GM21367 (cell line): Measurements from ENCODE around the gene ROCK1.
"Not testable (repeated sequence)": the region's sequence is repeated elsewhere in the genome, so short reads cannot be mapped to it uniquely, and the experiment has no call there.

Experiments used
- ATAC-seq: cut with Tn5 transposase; IDR thresholded peaks from one replicate; pipeline ENCODE4 v1.9.1; 2021; ENCODE audit not compliant: unreplicated experiment

Gene ROCK1

DNA sequence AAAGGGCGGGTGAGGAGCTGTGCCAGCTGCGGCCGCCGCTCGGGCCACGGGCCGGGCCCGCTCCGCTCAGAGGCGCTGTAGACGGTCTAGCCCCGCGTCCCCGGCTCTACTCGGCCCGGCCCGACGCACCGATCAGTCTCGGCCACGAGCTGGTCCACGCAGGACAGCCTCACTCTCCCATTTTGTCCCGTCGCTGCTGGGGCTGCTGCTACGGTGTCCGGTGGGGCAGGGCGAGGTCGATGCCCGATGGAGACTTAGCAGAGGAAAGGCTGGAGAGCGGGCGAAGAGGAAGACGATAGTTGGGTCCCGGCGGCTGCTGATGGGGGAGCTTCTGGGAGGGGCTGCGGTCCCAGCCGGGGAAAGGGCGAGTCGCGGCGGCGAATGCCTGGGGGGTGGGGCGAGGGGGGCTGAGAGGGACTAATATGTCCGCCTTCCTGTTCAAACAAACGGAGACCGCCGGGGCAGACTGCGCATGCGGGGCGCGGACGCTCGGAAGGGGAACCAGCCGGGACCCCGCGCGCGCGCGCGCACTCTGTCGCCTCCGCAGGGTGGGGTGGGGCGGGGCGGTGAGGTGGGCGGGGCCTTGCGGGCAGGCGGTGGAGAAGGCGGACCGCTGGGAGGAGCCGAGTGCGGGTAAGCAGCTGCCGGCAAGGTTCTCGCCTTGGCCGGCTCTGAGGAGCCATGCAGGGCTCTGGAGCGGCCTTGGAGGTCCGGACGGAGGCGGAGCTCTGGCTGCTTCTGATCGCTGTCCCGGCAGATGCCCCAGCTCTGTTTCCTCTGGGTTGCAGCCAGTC is at the start of gene ROCK1:
Gene ROCK1, minus strand, starts transcription at position 468 of the 794 bp plus-strand sequence. CDS start 903 bp downstream, outside the sequence.
- ATAC-seq, result peak; percentile 89

GRCh38 chr18:21155443-21155842 is 43.8 kb upstream of the ROCK1 start:
- ATAC-seq, result no peak

DNA sequence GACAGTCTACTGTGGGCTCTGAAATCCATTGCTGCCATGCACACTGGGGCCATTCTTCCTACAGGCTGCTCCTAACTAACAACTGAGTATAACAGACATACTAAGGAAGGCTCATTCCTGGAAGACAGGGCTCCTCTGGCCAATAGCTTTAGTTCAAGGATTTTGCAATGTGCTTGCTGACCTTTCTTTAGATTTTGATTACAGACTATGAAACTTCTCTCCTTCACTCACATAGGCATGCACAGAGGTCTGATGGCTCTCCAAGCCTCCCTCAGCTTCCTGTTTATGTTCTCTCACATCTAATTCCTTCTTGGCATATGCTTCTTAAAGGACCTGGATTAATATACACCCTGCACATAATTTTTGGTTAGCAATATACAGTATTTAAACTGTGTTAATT is 34.4 kb upstream of the ROCK1 start:
- no peak for ATAC-seq

GRCh38 chr18:21145371-21145770 is 33.8 kb upstream of the ROCK1 start:
- no peak for ATAC-seq

- no peak for ATAC-seq
Observed at GRCh38 chr18:21141668-21142422, 30.2 kb upstream of the ROCK1 start.

- not testable (repeated sequence) for ATAC-seq
Observed at GRCh38 chr18:21137719-21138488, 26.3 kb upstream of the ROCK1 start.

DNA sequence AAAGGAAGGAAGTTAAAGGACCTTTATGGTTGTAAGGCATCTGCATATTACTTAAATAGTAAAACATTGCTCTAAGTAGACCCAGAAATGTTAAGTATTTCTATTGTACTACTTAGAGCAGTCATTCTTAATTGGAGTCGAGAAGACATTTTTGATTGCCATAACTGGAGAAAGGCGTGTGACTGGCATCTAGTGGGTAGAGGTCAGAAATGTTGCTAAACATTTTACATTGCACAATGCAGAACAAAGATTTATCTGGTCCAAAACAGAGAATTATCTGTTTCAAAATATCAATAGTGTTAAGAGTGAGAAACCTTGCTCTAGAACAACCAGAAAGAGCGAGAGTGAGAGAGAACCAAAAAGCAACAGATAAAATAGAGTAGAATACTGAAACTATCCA is 23.3 kb upstream of the ROCK1 start:
- ATAC-seq, result no peak

- ATAC-seq, result no peak
Observed at GRCh38 chr18:21132398-21132918, 20.8 kb upstream of the ROCK1 start.

DNA sequence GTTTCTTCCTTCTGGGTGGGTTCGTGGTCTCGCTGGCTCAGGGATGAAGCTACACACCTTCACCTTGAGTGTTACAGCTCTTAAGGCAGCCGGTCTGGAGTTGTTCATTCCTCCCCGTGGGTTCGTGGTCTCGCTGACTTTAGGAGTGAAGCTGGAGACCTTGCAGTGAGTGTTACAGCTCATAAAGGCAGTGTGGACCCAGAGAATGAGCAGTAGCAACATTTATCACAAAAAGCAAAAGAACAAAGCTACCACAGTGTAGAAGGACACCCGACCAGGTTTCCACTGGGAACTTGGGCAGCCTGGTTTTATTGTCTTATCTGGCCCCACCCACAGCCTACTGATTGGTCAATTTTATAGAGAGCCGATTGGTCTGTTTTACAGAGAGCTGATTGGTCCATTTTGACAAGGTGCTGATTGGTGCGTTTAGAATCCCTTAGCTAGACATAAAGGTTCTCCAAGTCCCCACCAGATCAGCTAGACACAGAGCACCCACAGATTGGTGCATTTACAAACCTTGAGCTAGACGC is 20.1 kb upstream of the ROCK1 start:
- no peak for ATAC-seq

- ATAC-seq, result no peak
Observed at GRCh38 chr18:21129566-21130216, 18.1 kb upstream of the ROCK1 start.

DNA sequence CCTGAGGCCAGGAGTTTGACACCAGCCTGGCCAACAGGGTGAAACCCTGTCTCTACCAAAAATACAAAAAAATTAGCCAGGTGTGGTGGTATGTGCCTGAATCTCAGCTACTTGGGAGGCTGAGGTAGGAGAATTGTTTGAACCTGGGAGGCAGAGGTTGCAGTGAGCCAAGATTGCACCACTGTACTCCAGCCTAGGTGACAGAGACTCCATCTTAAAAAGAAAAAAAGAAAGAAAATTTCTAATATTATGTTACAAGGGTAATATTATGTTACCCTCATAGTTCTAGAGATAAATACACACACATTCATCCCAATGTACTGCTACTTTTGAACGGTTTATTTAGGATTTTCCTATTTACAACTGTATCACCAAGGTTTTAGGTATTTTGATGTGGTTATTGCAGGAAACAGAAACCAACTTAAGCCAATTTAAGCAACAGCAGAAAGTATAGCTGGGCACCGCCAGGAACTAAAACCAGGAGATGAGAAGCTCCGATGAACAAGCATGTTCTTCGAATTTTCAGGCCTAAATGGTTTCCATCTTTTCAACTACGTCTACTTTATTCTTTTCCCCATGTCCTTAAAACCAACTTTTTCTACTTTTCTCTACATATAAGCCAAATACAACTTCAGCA is 11.8 kb upstream of the ROCK1 start:
- ATAC-seq, result no peak

- ATAC-seq, result no peak
Observed at GRCh38 chr18:21118806-21119205, 7.2 kb upstream of the ROCK1 start.

GRCh38 chr18:21117409-21118131 is 6.0 kb upstream of the ROCK1 start:
- ATAC-seq, result no peak

- no peak for ATAC-seq
Observed at GRCh38 chr18:21115519-21116411, 4.2 kb upstream of the ROCK1 start.

- no peak for ATAC-seq
Observed at GRCh38 chr18:21112543-21113105, 1.0 kb upstream of the ROCK1 start.

- no peak for ATAC-seq
Observed at GRCh38 chr18:21112140-21112473, 494 bp upstream of the ROCK1 start.

GRCh38 chr18:21110713-21111345 is 784 bp downstream of the ROCK1 start:
- ATAC-seq, result peak; percentile 23
